Stimulated activated CD4-positive, alpha-beta T cell treated with anti-CD3 and anti-CD28 coated beads, Interleukin-15, amount 100 ng/mL, for 48 hours (primary cell): ENCODE results near the gene MOCOS.

Experiments used
- DNase-seq, 2 donors: peaks; one replicate each; pipeline ENCODE4 v3.0.0-alpha.2; 2020; ENCODE audit warnings: low read depth in 2 of 2

MOCOS gene

DNA sequence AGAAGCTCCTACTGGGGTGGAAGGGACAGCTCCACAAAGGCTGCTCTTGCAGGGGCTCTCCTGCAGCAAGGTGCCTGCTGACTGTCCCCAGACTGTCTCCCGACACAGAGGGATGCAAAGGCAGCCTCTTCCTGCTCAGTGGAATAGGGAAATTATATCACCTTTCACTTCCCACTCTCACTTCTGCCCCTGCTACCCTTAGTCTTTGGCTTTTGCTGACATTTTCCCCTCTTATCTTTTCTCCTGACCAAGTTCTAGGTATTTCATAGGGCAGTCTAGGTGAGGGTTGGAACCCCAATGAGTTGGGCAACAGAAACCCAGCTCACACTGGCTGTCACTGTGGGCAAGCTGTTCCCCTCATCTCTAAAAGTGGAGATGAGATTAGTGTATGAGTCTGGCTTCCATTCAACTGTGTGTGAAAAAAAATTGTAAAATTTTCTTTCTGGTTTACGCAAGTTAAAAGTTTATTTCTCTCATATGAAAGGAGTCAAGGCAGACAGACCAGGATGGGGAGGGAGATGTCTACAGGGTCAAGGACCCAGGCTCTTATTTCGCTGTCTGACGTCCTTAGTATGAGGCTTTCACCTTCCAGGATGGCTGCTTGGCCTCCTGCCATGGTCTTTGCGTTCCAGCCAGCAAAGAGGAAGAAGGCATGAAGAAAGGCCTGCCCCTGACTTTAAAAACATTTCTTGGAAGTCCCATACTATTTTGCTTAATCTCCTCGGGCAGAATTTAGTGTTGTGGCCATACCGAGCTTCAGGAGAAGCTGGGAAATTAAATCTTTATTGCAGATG, 7.5 kb upstream of the MOCOS start:
- no peak for DNase-seq

DNA sequence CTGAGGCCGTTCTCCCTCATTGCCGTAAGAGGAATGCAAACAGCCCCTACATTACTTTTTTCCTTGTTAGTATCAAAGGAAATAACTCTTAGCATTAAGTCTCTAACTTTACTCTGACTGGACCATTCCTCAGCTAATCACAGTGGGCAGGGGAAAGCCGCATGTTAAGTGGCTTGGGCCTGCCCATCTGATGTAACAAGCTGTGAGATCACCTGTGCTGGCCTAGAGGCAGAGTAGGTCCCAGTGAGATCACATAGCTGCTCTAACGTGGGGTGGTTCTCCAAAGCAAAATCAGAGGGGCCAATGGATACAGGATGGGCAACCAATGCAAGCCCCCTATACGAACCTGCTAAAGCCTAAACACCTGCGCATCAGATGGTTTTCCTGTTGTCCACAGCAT, 5.9 kb upstream of the MOCOS start:
- DNase-seq = no peak

DNA sequence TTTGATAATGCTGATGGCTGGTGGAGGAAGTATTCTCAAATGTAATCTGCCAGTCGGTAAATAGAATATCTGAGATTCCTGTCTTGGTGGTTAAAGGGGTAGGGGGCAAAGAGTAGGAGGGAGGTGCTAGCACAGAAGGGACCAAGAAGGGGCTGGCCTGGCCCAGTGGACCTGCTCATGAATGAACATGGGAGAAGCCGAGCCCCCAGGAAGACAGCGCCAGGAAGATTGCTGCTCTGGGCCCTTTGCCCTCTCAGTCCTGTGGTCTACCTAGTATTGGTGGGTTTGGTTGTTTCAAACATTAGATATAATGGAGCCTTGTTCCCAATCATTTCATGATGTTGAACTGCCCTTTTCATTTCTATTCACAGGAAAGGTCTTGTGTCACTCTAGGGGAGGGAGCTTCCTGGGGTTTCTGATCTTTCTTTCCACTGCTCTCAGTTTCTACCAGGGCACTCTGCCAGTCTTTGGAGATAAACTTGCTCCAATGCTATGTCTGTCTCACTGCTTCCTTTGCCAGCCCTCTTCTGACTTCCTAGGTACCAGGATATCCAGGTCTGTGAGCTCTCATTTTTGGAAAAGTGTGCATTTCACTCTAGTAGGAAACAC, 5.3 kb upstream of the MOCOS start:
- no peak for DNase-seq

DNA sequence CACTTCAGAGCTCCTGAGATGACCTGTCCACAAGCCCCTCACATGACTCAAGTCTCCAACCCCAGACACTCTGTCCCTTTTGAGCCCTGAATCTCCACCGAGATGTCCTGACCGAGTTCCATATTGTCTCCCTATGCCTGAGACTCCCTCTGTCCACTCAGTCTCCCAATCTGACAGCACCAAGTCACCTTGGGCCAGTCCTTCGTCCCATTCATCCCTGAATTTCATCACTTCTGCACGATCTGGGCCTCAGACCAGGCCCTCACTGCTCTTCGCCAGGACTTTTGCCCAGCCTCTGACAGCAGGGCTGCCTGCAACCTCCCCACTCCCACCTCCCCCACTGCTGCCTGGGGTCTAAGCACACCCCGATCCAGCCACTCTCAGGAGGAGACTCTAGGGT, 4.3 kb upstream of the MOCOS start:
- no peak for DNase-seq

DNA sequence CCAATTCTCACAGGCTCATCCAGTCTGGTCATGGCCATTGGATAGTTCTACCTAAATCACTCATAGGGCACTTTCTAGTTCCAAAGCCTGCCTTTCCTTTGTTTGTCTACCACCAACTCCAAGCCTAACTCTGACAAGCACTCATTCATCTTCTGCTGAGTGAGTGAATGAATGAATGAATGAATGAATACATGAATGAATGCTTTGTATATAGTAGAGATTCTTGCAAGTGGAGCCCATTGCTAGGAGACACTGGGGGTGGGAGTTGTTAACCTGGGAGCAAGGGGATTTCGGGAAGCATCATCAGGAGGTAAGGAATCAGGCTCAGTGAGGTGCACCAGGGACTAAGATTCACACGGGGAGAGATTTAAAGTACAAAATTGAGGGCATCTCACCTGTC, 3.3 kb upstream of the MOCOS start:
- no peak for DNase-seq

DNA sequence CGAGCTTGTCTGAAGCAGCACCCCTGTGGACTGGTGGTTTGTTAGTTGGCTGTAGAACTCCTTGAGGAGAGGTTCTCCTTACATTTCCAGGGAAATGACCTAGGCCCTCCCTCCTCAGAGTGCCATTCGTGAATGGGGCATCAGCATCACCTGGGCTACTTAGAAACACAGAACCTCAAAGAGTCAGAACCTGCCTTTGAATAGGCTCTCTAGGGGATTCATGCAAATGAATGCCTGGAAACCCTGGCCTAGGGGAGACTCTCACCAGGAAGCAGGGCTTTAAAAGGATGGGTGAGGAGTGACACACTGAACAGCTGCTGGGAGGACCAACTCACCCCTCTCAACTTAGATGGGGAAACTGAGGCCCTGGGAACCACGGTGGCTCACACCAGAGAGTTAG, 2.1 kb upstream of the MOCOS start:
- DNase-seq = no peak

DNA sequence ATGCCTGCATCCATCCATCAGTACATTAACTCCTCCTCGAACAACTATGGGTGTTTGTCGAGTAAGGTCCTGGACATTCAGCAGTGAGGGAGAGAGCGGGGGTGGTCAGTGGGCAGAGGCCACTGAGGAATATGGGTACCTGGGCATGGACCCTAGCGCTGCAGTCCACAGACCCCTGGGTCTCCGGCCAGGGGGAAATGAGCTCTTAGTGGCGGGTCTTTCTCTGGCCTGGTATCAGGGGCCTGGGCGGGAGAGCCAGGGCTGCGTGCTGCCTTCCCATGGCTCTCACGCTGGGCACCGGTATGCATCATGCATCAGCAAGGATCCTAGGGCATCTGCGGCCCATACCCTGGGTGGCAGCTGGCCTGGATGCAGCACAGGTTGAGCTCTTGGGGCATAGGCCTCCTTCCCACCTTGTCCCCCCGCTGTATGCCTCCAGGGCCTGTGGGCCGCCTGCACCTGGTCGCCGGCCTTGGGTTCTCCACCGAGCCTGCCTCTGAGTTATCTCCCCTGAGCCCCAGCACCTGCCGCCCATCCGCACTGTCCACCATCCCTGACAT, 1.3 kb upstream of the MOCOS start:
- DNase-seq = no peak

DNA sequence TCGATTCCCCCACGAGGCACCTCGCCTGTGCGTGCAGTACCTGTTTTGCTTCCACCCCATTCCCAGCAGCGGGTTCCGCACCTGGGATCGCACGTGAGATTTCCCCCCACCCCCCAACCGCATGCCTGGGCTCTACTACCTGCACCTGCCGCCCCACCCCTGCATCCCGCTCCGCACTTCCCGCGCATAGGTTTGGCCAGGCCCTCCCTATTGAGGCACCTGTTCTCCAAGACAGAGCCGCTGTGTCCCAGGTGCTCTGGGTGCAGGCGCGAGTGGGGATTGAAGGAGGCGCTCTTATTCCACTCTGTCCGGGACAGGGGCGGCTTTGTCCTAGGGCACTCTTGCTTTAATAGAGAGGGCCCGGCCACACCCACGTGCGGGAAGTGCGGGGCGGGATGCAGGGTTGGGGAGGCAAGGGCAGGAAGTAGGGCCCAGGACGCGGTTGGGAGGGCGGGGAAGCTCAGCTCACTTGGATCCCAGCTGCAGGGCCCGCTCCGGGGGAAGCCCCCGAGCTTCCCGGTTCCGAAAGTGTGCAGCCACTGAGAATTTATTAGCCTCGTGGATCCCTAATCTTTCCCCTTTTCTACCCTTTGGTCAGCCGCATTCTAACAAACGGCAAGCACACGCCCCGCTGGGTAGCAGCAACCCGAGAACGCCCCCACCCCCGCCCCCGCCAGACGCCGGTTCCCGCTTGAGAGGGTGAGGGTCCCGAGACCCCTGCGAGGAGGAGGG, 670 bp upstream of the MOCOS start:
- no peak for DNase-seq

DNA sequence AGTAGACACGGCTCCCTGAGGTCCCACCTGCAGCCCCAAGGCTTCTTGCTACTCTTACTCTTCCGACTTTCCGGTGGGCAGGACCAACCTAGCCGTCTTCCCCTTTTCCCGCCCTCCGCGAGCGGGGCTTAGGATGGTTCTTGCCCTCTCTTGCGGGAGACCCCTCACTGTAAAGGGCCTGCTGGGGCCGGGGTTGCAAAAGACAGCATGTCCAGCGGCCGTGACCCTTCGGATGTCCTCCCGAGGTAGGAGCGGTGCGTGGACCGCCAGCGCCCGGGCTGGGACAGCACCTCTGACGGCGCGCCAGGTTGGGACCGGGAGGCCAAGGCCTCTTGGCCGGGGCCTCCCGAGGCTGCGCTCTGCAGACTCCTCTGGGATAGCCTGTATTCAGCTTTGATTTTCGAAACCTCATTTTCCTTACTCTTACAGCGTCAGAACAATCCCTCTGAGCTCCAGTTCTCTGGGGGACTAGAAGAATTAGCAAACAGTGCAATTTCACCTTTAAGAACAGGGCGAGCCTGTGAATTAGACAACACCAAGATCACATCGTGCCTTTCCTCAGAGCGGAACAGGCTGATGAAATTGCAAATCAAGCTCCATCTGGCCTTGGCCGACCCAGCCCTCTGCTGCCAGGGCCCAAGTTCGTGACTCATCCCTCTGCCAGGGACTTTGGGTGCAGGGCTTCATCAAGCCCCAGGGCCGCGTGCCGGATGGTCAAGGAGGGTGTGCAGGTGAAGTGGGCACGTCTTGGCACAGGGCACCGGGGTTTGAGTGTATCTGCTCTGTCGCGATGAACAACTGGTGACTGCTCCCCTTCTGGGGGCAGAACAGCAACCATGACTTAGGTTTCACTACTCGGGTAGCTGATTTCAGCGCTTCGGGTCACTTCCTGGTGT, 777 bp downstream of the MOCOS start:
- DNase-seq = no peak

DNA sequence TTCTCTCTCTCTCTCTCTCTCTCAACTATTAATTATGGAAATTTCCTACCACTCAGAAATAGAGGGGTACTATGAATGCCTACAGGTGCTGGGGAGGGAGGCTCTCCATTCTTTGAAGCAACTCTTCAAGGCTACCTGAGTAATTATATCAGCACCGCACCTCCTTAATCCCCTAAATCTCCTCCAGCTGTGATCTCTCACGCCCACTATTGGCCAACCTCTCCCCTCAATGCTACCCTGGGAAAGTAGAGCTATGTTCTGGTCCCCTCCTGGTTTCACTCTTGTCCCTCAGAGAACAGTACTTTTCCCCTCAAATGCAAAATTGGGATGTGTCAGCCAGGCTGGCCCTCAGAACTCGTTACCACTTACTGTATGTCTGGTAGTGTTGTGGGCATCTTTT, 1.6 kb downstream of the MOCOS start:
- DNase-seq = no peak

DNA sequence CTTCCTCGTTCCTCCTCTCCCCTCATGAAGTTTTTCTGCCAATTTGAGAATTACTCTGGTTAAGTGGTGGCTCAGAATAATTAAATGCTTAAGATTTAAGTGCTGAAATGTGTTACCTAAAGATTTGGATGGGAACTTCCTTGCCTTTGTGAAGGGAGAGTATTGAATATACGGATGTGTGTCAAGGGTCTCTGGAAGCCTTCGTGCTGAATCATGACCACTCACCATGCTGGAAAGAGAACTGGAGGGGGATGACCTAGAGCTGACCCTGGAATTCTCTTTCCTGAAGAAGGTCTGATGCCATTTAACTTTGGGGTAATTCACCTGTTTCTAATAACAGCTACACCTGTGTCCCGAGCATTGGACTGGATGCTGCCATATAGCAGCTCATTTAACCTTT, 2.2 kb downstream of the MOCOS start:
- DNase-seq = no peak

DNA sequence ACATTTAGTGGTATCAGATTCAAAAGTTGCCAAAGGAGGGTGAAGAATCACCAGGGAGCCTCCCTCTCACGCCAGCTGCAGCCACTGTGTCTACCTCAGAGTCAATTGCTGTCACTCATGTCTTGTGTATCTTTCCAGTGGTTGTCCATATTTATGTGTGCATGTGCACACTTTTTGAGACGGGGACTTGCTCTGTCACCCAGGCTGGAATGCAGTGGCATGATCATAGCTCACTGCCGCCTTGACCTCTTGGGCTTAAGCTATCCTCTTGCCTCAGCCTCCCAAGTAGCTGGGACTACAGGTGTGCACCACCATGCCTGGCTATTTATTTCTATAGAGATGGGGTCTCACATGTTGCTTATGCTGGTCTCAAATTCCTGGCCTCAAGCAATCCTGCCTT, 4.0 kb downstream of the MOCOS start:
- no peak for DNase-seq

DNA sequence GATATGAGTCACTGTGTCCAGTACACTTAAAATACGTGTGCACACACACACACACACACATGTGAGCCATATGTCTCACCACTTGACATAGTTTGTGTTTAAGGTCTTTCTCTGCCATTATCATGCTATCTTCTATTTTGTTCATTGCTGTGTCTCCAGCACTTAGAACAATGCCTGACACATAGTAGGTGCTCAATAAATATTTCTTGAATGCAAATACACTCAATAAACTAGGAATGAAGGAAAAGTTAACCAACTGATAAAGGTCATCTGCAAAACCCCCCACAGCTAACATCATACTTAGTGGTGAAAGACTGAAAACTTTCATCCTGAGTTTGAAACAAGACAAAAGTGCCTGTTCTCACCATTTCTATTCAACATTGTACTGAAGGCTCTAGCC, 4.4 kb downstream of the MOCOS start:
- DNase-seq = no peak

DNA sequence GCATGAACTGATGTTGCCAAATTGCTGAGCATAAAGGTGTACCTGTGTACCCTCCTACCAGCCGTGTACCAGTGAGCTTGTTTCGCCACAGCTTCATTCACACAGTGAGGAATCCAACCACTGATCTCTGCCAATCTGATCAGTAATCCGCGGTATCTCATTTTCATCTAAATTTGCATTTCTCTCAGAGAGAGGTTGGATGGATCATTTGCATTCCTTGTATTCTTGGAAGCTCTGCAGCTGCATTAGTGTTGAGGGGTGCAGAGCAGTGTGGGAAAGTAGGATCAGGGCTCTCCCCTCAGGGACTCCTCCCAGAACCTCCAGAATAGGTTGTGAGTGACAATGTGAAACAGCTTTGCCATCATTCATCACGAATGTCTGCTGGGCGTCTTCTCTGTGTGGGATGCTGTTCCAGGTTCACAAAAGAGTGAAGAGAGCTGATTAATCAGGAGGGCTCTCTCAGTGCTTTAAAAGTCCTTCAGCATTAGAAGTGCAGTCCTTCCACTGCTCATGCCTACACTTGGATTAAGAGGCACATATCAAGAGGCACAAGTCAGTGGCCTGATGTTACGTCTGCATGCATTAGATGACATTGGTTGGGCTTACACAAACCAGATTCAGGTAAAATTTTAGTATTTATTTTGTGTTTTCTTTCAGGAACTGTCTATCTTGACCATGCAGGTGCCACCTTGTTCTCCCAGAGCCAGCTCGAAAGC, 7.5 kb downstream of the MOCOS start:
- DNase-seq = no peak

DNA sequence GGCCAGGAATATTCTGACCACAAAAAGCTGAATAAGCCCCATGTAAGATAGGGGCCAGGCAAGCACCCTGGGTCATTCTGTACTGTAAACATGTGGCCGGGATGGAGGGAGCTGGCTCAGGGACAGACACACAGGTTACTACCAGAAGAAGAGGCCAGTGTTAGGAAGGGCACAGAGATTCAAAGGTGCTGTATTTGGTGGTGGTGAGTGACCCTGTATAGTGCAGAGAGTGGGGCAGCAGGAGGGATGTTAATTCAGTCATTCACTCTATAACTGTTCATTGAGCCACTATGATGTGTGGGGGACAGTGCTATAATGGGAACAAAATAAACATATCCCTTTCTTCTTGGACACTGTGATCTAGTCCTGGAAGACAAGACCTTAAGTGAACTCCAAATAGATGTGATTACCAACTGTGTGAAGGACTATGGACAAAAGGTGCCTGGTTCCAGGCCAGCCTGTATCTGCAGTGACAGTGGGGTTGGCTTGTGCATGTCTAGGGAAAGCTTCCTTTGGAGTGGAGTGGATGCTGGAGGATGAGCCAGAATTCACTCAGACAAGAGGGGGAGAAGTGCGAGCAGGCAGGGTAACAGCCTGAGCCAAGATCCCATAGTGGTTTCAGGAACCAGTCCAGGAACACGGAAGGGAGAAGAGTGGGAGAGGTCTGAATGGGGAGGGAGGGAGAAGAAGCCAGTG, 8.3 kb downstream of the MOCOS start:
- no peak for DNase-seq

DNA sequence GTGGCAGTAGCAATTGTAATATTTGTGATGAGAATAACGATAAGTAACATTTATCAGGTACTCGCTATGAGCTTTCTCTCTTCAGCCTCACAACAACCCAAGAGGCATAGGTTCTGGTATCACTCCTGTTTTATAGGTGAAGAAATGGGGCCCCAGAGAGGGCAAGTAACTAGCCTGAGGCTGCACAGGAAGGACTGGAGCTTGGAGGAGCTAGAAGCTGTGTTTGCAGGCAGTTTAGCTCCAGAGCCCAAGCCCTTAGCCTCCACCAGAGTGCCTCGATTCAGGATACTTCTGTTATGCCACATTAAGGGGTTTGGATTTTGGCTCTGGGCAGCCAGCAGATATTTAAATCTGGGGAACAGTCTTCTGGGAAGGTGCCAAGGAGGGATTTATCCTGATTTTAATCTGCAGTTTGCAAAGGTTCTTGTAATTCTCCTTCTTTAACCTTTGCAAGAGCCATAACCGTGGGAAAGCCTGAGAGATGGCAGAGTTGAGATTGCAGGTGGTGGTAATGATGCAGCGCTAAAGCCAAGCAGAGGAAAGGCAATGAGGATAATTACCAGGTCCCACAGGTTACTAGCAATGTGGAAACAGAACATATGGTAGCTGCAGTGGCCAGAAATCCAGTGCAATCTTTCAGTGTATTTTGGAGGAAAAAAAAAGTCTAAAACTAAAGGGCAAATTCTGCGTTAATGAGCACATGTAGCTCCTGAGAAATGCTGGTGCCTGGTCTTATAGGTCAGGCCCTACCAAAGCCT, 9.1 kb downstream of the MOCOS start:
- DNase-seq = no peak

DNA sequence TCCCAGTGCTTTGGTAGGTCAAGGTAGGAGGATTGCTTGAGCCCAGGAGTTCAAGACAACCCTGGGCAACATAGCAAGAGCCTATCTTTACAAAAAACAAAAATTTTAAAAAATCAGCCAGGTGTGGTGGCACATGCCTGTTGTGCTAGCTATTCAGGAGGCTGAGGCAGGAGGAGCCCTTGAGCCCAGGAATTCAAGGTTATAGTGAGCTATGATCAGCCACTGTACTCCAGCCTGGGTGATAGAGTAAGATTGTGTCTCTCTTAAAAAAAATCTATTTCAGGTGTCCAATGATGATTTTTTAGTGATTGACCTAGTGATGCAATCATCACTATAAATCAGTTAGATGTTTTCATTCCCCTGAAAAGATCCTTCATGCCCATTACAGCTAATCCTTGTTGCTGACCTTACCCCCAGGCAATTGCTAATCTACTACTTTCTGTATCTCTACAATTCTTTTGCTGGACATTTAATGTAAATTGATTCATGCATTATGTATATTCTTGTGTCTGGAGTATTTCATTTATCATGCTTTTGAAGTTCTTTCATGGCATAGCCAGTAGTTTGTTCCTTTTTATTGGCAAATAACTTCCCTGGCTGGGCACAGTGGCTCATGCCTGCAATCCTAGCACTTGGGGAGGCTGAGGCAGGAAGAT, 10.3 kb downstream of the MOCOS start:
- no peak for DNase-seq

DNA sequence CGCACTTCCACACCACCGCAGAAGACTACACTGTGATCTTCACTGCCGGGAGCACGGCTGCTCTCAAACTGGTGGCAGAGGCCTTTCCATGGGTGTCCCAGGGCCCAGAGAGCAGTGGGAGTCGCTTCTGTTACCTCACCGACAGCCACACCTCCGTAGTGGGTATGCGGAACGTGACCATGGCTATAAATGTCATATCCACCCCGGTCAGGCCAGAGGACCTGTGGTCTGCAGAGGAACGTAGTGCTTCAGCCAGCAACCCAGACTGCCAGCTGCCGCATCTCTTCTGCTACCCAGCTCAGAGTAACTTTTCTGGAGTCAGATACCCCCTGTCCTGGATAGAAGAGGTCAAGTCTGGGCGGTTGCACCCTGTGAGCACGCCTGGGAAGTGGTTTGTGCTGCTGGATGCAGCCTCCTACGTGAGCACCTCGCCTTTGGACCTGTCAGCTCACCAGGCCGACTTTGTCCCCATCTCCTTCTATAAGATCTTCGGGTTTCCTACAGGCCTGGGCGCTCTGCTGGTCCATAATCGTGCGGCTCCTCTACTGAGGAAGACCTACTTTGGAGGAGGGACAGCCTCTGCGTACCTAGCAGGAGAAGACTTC, 12.5 kb downstream of the MOCOS start:
- no peak for DNase-seq

DNA sequence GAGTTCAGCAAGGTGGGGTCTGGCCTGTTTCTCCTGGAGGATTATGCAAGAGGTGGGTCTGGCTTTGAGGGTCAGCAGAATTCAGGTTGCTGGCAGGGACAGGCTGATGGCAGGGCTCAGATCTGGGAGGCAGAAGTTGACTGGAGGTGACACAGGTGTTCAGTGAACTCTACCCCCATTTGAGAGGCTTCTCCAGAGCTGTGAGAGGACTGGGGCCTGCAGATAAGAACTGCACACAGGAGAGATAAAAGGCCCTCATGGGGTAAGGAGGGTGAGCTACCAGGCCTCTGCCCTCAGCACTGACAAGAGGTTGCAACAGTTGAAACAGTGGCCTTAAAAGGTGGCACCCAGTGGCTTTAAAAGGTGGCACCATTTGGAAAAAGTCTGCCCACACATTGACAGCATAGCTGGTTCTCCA, 13.1 kb downstream of the MOCOS start:
- no peak for DNase-seq
